Heart left ventricle (tissue), 16 donors: ENCODE results near the gene ZNF578. TPM values are rescaled to one million over a fixed set of nuclear protein-coding genes. Genes with fewer than 3 reads are reported as not detected.
"Not testable (repeated sequence)": the region's sequence is repeated elsewhere in the genome, so short reads cannot be mapped to it uniquely, and the experiment has no call there.

Experiments used
- ATAC-seq, 4 donors: fragments of 200-7000 bp; cut with Tn5 transposase; one replicate each; pipeline ENCODE4 v1.9.1; 2020 to 2022; ENCODE audit warnings: moderate library complexity in 4 of 4, mild to moderate bottlenecking in 3 of 4, moderate number of reproducible peaks in 1 of 4
- DNase-seq, 5 donors: peaks; one replicate each; pipeline ENCODE4 v3.0.0-alpha.2; 2020
- H3K27ac ChIP-seq, 12 donors: fragments of 200-600 bp; sonication (generic) in 4 of 12; one replicate each; pipeline versions ENCODE4 v1.5.0 to v1.8.0; 2016 to 2022; ENCODE audit warnings: mild to moderate bottlenecking in 2 of 12
- H3K27me3 ChIP-seq, 9 donors: fragments of 200-600 bp; sonication (generic) in 2 of 9; one replicate each; pipeline versions ENCODE4 v1.5.1 to v1.8.0; 2016 to 2022; ENCODE audit warnings: mild to moderate bottlenecking in 3 of 9
- H3K36me3 ChIP-seq, 9 donors: fragments of 200-600 bp; sonication (generic) in 2 of 9; one replicate each; pipeline versions ENCODE4 v1.5.0 to v1.8.0; 2018 to 2022; ENCODE audit warnings: mild to moderate bottlenecking in 2 of 9
- H3K4me1 ChIP-seq, 12 donors: fragments of 200-600 bp; sonication (generic) in 4 of 12; one replicate each; pipeline versions ENCODE4 v1.5.0 to v1.8.0; 2016 to 2022; ENCODE audit warnings: mild to moderate bottlenecking in 3 of 12
- H3K4me3 ChIP-seq, 12 donors: fragments of 200-600 bp; sonication (generic) in 4 of 12; one replicate each; pipeline versions ENCODE4 v1.5.0 to v1.8.0; 2017 to 2022; ENCODE audit warnings: mild to moderate bottlenecking in 9 of 12, moderate library complexity in 4 of 12
- H3K9me3 ChIP-seq, 12 donors: fragments of 200-600 bp; sonication (generic) in 4 of 12; one replicate each; pipeline versions ENCODE4 v1.5.0 to v1.8.0; 2016 to 2022; ENCODE audit warnings: mild to moderate bottlenecking in 1 of 12
- POLR2A ChIP-seq, 2 donors: fragments of 450-650 bp; IDR thresholded peaks; one replicate each; pipeline ENCODE4 v1.6.1; 2017; ENCODE audit warnings: antibody characterized with exemption in 2 of 2, mild to moderate bottlenecking in 2 of 2, moderate library complexity in 2 of 2
- WGBS, 4 donors: extraction: QIAGEN DNeasy Blood & Tissue Kit in 2 of 4; methylation state at CpG; one replicate each; pipeline versions ENCODE4 v1.1.5 to v1.1.7; 2013 to 2018; 5-methylcytosine and 5-hydroxymethylcytosine counted together
- intact Hi-C, 10 donors: fragments of 100-400 bp; cut with DNase I; formaldehyde crosslinking; loops; one replicate each; pipeline versions ENCODE4 v1.11.1 to v1.14.2; 2022
- polyA plus RNA-seq, 2 donors: library from polyadenylated mRNA; stranded (reverse); fragments of 200-250 nt; gene quantifications; one replicate each; pipeline ENCODE4 v1.2.3, GENCODE V29; 2013
- total RNA-seq, 9 donors: library from RNA; depleted of rRNA in 2 of 9; stranded (reverse); fragments of >200 nt in 2 of 9; fragmentation: NEBNext Ultra II Directional in 3 of 9; extraction: Animal tissue kit (Norgen Biotek cat#: 25700) in 3 of 9; gene quantifications; one replicate each; pipeline versions ENCODE4 v1.1.0 to v1.2.4, GENCODE V29; 2016 to 2023
- TF ChIP-seq, protein P1 (sequence below), 12 donors: fragments of 200-600 bp; sonication (generic) in 4 of 12; IDR thresholded peaks; one replicate each; pipeline versions ENCODE4 v1.5.0 to v1.8.0; 2018 to 2022; ENCODE audit warnings: antibody characterized with exemption in 12 of 12, mild to moderate bottlenecking in 5 of 12
- donor health status: ischemic (EF 13 %, LVEDD 7.1; RV severe dilation, severe dysfunction).
- donor health status: healthy with polysubstance abuse.
- donor health status: DM: no; HTN: yes; CAD: no.
- donor health status: DM: no; HTN: no; CAD: no.
- donor health status: ischemic (EF 25% LVEDD 6.9; RV normal size, moderate dysfunction).
- donor health status: ischemic (EF 25% LVEDD 5.7; RV mildly dilated, moderate dysfunction).
- donor health status: healthy.
- donor health status: DM: yes; HTN: yes; CAD: no.
- donor health status: ischemic (EF 35%, LVEDD 5.7; RV mildly dilated, moderate dysfunction).
- donor health status: nonischemic (EF 11% LVEDD 7.7; RV severe dilation, severe dysfunction).
- donor health status: DM: yes; HTN: yes; CAD: no.
- donor health status: PGD.
- donor health status: ischemic (EF 29% LVEDD 5.4; RV normal size, mild dysfunction).
- donor health status: nonischemic (EF 23%, LVEDD 6.1; RV moderate dilation, normal function).

The ZNF578 gene
- total and polyA plus RNA-seq, 11 donors: 0.64 to 4.7 (median 2.0) TPM

DNA sequence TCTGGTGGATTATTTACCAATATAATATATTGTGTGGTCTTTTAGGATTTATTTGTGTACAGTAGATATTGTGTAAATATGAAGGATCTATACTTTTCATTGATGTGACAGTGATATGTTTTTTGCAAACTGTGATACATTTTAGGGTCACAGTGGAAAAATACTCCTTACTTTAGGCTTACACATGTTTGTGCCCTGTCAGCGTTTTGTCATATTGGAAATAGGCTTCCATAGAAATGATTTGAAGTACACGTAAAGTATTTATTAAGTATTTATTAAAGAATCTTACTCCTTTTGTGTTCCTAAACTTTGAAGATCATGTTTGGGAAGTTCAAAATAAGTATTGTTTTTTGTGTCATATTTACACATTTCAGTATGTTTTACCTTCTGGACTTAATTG is 79.1 kb downstream of the ZNF578 start:
- H3K27me3 ChIP-seq: no peaks in the 10 kb centered on the region
- intact Hi-C loops: no loop called here
- peaks cover 0 to 16% (median 7%) of the 10 kb centered on the region in 9 donors for H3K36me3 ChIP-seq
- H3K4me3 ChIP-seq: no peak overlapping the region
- ATAC-seq (no peak), DNase-seq (no peak)
- no peaks in the 10 kb centered on the region for H3K9me3 ChIP-seq
- H3K27ac ChIP-seq: no peak overlapping the region
- WGBS, 4 donors: 96 to 98% (median 96%) methylated on average over 2 of the region's 2 CpGs
- TF ChIP-seq, protein P1, sequence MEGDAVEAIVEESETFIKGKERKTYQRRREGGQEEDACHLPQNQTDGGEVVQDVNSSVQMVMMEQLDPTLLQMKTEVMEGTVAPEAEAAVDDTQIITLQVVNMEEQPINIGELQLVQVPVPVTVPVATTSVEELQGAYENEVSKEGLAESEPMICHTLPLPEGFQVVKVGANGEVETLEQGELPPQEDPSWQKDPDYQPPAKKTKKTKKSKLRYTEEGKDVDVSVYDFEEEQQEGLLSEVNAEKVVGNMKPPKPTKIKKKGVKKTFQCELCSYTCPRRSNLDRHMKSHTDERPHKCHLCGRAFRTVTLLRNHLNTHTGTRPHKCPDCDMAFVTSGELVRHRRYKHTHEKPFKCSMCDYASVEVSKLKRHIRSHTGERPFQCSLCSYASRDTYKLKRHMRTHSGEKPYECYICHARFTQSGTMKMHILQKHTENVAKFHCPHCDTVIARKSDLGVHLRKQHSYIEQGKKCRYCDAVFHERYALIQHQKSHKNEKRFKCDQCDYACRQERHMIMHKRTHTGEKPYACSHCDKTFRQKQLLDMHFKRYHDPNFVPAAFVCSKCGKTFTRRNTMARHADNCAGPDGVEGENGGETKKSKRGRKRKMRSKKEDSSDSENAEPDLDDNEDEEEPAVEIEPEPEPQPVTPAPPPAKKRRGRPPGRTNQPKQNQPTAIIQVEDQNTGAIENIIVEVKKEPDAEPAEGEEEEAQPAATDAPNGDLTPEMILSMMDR (IDR thresholded peaks at IDR 0.05): no peak
- TF ChIP-seq POLR2A (IDR thresholded peaks at IDR 0.05): no peak
- H3K4me1 ChIP-seq: peaks cover 0 to 45% (median 19%) of the 10 kb centered on the region in 12 donors

DNA sequence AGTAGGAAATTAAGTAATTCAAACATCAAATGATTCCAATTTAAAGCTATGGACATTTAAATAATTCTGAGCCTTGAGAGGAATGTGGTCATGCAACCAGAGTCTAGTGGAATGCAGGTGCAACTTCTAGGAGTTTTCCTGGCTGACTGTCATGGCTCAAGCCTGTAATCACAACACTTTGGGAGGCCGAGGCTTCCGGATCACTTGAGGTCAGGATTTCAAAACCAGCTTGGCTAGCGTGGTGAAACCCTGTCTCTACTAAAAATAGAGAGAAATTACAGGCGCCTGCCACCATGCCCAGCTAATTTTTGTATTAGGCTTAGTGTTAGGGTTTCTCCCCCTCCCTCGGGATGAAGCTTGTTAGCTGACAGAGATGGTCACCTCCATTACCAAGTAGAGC is 80.5 kb downstream of the ZNF578 start:
- Histone ChIP-seq H3K4me1 (peaks cover 0 to 36% (median 15%) of the 10 kb centered on the region in 12 donors), H3K4me3 (no peak overlapping the region), H3K27me3 (no peaks in the 10 kb centered on the region), H3K9me3 (no peaks in the 10 kb centered on the region), H3K27ac (peak overlapping the region in 8 of 12 donors; percentile 1 to 70 (median 28)), H3K36me3 (peaks cover 0 to 16% (median 7%) of the 10 kb centered on the region in 9 donors)
- ATAC-seq: peak; percentile 30 to 63 (median 48)
- peak in 4 of 5 donors; percentile 42 to 65 (median 48) for DNase-seq
- TF ChIP-seq POLR2A (IDR thresholded peaks at IDR 0.05): no peak
- TF ChIP-seq, protein P1 (IDR thresholded peaks at IDR 0.05): no peak
- 40 to 67% (median 59%) methylated on average over 5 of the region's 5 CpGs for WGBS, 4 donors
- intact Hi-C loops: no loop called here

DNA sequence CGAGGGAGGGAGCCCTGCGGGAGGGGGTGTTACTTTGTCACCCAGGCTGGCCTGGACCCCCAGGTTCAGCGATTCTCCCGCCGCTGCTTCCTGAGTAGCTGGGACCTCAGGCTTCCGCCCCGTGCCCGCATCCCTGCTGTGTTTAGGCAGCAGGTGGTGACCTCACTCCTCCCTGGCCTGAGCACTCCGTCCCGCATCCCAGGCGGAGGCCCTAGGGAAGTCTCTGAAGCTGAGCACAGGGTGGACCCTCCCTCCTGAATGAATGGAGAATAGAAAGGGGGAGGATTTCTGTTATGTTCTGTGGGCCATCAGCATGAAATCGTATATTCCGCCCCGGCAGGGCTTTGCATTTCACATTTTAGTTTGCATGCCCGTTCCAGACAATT is 82.0 kb downstream of the ZNF578 start:
- ATAC-seq (peak in 2 of 4 donors; percentile 11 to 21), DNase-seq (peak in 2 of 5 donors; percentile 40 to 63)
- intact Hi-C loops, H3K9me3 ChIP-seq, H3K27me3 ChIP-seq: not testable (repeated sequence)
- Histone ChIP-seq H3K36me3 (peaks cover 0 to 16% (median 10%) of the 10 kb centered on the region in 9 donors), H3K27ac (peak overlapping the region in 9 of 12 donors; percentile 52 to 83 (median 74)), H3K4me3 (peak overlapping the region; percentile 24 to 71 (median 58)), H3K4me1 (peaks cover 0 to 33% (median 14%) of the 10 kb centered on the region in 12 donors)
- WGBS, 4 donors: 3 to 13% (median 10%) methylated on average over 12 to 15 of the region's 15 CpGs

DNA sequence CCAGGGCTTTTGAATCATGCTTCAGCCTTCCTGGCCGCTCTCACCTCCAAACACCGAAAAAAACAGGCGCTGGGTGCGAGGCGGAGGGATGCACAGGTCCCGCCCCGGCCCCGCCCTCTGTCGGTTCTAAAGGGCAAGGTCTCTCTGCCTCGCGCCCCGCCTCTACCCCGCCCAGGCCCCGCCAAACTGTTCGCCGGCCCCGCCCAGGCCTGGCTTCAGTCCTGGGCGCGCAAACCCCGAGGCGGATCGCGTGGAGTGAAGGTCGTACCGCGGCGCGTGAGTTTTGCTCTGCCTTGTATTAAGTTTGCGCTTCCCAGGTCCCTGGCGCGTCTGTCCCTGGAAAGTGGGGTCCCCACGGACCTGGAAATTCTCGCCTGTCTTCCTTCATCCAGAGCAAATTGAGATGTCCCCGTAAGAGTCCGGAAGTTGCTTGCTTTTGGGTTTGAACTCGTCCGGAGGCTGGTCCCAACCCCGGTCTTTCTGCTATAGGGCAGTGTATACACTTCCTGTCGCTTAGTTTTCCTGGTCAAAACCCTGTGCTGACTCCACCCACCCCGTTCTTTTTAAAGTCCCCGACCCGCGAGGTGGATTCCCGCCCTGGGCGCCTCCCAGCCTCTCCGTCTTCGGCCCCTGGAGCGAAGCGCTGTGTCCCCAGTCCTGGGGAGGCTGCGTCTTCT is 82.6 kb downstream of the ZNF578 start:
- peak; percentile 91 to 95 (median 94) for DNase-seq
- intact Hi-C loops: no loop called here
- H3K36me3 ChIP-seq: peaks cover 0 to 16% (median 10%) of the 10 kb centered on the region in 9 donors
- no peaks in the 10 kb centered on the region for H3K9me3 ChIP-seq
- ATAC-seq: peak; percentile 97 to 99 (median 98)
- peaks cover 0 to 33% (median 14%) of the 10 kb centered on the region in 12 donors for H3K4me1 ChIP-seq
- TF ChIP-seq, protein P1 (IDR thresholded peaks at IDR 0.05): peak in 9 of 12 donors; percentile 20 to 55 (median 34)
- TF ChIP-seq POLR2A (IDR thresholded peaks at IDR 0.05): peak in 1 of 2 donors; percentile 26
- WGBS, 4 donors: 1 to 8% (median 3%) methylated on average over 20 to 50 of the region's 50 CpGs
- H3K4me3 ChIP-seq: peak overlapping the region; percentile 24 to 71 (median 58)
- H3K27ac ChIP-seq: peak overlapping the region in 11 of 12 donors; percentile 49 to 83 (median 71)
- no peaks in the 10 kb centered on the region for H3K27me3 ChIP-seq
